C4-2B (cell line): Measurements from ENCODE around the gene MRPS7.

Experiments
- CTCF ChIP-seq: fragments of 450-650 bp; conservative IDR thresholded peaks from 2 replicates; pipeline ENCODE4 v1.5.1; 2017; ENCODE audit warnings: mild to moderate bottlenecking
- ZFX ChIP-seq: fragments of 450-650 bp; IDR thresholded peaks from 2 replicates; pipeline ENCODE4 v1.6.1; 2017

GRCh38 chr17:75288359-75288758 is 26.7 kb downstream of the MRPS7 start:
- TF ChIP-seq CTCF = no peak
- no peak for TF ChIP-seq ZFX
